ENCODE data around the gene MARCHF10.

Gene MARCHF10

GRCh38 chr17:62825182-62825581 is 17.1 kb upstream of the MARCHF10 start:
- TF ChIP-seq, protein P1, sequence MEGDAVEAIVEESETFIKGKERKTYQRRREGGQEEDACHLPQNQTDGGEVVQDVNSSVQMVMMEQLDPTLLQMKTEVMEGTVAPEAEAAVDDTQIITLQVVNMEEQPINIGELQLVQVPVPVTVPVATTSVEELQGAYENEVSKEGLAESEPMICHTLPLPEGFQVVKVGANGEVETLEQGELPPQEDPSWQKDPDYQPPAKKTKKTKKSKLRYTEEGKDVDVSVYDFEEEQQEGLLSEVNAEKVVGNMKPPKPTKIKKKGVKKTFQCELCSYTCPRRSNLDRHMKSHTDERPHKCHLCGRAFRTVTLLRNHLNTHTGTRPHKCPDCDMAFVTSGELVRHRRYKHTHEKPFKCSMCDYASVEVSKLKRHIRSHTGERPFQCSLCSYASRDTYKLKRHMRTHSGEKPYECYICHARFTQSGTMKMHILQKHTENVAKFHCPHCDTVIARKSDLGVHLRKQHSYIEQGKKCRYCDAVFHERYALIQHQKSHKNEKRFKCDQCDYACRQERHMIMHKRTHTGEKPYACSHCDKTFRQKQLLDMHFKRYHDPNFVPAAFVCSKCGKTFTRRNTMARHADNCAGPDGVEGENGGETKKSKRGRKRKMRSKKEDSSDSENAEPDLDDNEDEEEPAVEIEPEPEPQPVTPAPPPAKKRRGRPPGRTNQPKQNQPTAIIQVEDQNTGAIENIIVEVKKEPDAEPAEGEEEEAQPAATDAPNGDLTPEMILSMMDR (IDR thresholded peaks at IDR 0.05; ENCODE audit: extremely low read depth, missing control alignments) = no peak
- DNase-seq (ENCODE audit: low spot score) = no peak

DNA sequence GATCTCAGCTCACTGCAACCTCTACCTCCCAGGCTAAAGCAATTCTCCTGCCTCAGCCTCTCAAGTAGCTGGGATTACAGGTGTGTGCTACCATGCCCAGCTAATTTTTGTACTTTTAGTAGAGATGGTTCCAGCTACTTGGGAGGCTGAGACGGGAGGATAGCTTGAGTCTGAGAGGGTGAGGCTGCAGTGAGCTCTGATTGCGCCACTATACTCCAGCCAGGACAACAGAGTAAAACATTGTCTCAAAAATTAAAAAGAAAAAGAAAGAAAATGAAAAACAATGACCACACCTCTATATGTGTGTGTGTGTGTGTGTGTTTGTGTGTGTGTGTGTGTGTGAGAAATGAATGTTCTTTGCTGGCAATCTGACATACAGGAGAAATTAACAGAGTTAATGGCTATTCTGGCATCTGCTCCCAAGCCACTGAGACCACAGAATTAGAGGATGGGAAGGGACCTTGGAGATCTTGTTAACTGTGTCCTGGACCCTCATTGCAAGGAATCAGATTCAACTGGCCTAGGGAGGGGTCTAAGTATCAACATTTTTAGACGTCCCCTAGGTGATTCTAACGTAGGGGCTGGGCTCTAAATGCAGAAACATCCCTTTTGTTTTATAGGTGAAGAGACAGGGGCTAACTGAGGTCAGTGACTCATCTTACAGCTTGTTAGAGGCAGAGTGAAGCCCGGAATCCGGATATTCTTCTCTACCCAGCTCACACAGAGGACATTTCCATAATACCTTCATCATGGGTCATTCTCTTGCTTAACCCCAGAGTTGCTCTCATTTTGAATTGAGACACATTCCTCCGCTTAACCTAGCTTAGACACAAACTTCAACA is 16.4 kb upstream of the MARCHF10 start:
- TF ChIP-seq, protein P1 (IDR thresholded peaks at IDR 0.05; ENCODE audit: extremely low read depth, missing control alignments) = no peak
- no peak for DNase-seq (ENCODE audit: low spot score)

- TF ChIP-seq, protein P1 (IDR thresholded peaks at IDR 0.05; ENCODE audit: extremely low read depth, missing control alignments) = no peak
- no peak for DNase-seq (ENCODE audit: low spot score)
Measured at GRCh38 chr17:62823111-62823893, 15.2 kb upstream of the MARCHF10 start.

DNA sequence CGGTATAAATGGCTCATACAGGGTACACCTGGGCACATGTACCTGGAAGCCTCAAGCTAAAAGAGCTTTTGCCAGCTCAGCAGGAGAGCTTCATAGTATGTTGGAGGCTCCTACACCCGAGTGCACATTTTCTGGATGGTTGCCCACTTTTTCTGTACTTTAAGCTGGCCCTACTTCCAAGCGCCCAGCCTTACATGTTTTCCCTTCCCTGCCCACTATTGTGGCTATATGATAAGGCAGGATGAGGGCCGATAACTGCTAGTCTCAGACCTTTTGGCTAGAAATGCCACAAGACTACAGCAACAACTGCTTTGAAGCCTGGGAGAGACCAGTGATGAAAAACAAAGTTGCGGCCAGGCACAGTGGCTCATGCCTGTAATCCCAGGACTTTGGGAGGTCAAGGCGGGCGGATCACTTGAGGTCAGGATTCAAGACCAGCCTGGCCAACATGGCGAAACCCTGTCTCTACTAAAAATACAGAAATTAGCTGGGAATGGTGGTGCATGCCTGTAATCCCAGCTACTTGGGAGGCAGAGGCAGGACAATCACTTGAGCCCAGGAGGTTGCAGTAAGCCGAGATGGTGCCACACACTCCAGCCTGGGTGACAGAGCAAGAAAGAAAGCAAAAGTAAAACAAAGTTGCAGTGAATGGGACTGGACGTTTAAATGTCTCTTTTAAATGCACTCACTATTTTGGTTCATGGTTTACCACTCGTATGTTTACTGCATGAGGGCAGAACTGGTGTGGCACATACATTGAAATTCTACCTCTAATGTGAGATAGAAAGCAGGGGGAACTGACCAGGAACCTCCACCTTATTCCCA is 14.2 kb upstream of the MARCHF10 start:
- TF ChIP-seq, protein P1 (IDR thresholded peaks at IDR 0.05; ENCODE audit: extremely low read depth, missing control alignments) = no peak
- DNase-seq (ENCODE audit: low spot score) = no peak

DNA sequence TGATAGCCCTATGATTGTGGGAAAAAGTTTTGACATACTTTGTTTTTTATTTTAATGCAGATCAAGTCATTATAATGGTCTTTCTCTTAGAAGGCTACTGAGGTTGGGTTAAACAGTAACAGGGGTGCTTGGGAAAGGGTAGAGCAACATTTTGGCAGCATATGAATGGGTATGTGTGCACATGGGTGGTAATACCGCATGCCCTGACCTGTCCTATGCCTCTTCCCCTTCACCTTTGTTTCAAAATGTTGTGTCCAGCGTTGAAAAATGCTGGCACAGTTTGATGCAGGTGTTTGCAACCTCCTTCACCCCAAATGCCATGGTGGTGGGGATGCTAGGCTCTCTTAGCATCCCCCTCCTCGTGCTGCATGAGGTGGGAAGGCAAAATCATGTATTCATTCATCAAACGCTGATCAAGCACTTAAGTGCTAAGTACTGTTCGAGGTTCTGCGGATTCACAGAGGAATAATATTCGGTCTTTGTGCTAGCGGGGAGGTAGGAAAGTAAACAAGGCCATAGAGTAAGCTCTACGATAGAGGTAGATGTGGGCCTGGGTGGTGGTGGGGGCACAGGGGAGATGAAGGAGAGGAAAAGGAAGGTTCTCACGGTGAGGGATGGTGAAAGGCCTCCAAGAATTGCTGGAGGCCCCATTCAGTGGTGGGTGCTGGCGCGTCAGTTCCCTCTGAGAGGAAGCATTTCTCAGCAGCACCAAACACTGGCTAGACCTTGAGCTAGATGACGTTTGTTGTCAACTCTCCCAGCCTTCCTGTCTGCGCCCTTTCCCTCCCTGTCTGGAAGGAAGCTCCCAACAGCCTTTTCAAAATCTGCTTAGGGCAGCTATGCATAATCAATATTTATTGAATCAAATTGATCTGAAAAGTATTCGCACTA is 13.3 kb upstream of the MARCHF10 start:
- DNase-seq (ENCODE audit: low spot score) = no peak
- TF ChIP-seq, protein P1 (IDR thresholded peaks at IDR 0.05; ENCODE audit: extremely low read depth, missing control alignments) = no peak

GRCh38 chr17:62819511-62820221 is 11.6 kb upstream of the MARCHF10 start:
- DNase-seq (ENCODE audit: low spot score) = no peak
- TF ChIP-seq, protein P1 (IDR thresholded peaks at IDR 0.05; ENCODE audit: extremely low read depth, missing control alignments) = no peak

Data from GM20000 (cell line).